ENCODE results near the gene GDI1.

DNA sequence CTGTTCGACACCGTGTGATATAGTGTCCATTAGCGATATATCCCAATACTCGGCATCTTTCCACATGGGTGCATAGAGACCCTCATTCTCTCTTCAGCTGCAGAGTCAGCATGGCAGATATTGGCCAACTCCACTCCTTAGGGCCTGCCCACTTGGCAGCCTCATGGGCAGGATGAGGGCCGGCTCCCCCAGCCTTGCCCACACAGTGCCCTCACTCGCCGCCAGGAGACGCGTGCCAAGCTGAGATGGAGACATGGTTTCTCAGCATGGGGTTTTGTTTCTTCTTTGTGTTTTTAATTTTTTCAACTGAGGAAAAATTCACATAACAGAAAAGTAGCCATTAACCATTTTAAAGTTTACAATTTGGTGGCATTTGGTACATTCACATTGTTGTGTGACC is 15.9 kb downstream of the GDI1 start:
- TF ChIP-seq POLR2A (IDR thresholded peaks at IDR 0.05; ENCODE audit: low read length): no peak
- TF ChIP-seq GATA1 (IDR thresholded peaks at IDR 0.05; ENCODE audit: low read depth, low read length): no peak
